ENCODE results near the gene KDM7A. TPM values are rescaled to one million over a fixed set of nuclear protein-coding genes. Genes with fewer than 3 reads are reported as not detected.

Gene KDM7A
- total RNA-seq, 1 experiment from 2014 or later, result 7.1 TPM

DNA sequence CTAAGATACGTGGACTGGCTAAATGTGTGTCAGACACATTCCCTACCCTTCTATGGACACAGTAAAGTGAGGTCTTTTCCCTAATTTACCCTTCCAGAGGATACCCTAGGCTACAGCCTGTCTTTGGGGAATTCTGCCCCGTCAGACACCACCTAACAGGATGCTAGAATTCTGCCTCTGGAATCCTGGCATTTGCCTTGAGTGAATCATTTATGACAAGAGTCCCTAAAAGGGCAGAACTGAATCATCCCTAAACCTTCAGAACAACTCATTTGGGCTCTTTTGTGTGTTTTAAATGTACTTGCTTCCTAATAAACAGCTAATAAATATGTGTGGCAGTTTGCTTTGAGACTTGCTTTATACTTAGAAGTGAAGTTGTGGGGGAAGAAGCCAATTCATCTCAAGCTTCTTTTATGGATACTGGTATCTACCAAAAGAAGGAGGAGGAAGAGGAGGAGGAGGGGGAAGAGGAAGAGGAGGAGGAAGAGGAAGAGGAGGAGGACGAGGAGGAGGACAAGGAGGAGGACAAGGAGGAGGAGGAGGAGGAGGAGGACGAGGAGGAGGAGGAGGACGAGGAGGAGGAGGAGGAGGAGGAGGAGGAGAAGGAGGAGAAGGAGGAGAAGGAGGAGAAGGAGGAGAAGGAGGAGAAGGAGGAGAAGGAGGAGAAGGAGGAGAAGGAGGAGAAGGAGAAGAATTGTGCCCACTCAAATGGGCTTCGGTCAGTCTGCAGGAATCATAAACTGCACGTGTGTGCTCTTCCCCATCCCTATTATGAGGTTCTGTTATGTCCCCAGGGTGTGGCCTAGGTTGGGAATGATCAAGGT lies 141.2 kb downstream of the KDM7A start:
- Histone ChIP-seq H3K27me3 (ENCODE audit: control insufficient read depth, insufficient read depth, low read length) (no peaks in the 10 kb centered on the region), H3K36me3 (replicated peaks; ENCODE audit: control insufficient read depth, insufficient read depth, low read length) (no peaks in the 10 kb centered on the region; the same call in none of the 2 replicates), H3K4me3 (ENCODE audit: insufficient read depth, low read depth, low read length) (no peak overlapping the region)
- DNase-seq, result no peak

Other genes starting within 250 kb of the KDM7A start
- gene PARP12, start 114.0 kb downstream of the KDM7A start, total RNA-seq (2014; rRNA removed; shearing (Covaris generic)), result 5.0 and 6.6 TPM in 2 replicates
- gene SLC37A3, start 221.5 kb upstream of the KDM7A start, total RNA-seq (2014; rRNA removed; shearing (Covaris generic)), result 40.1 and 64.1 TPM in 2 replicates
- 2.3 and 3.8 TPM in 2 replicates for gene RAB19, start 227.1 kb upstream of the KDM7A start, total RNA-seq (2014; rRNA removed; shearing (Covaris generic))

All from H7 (cell line).